ENCODE data around the gene CREB3L2.
"Not testable (repeated sequence)": the region's sequence is repeated elsewhere in the genome, so short reads cannot be mapped to it uniquely, and the experiment has no call there.

CREB3L2 gene

DNA sequence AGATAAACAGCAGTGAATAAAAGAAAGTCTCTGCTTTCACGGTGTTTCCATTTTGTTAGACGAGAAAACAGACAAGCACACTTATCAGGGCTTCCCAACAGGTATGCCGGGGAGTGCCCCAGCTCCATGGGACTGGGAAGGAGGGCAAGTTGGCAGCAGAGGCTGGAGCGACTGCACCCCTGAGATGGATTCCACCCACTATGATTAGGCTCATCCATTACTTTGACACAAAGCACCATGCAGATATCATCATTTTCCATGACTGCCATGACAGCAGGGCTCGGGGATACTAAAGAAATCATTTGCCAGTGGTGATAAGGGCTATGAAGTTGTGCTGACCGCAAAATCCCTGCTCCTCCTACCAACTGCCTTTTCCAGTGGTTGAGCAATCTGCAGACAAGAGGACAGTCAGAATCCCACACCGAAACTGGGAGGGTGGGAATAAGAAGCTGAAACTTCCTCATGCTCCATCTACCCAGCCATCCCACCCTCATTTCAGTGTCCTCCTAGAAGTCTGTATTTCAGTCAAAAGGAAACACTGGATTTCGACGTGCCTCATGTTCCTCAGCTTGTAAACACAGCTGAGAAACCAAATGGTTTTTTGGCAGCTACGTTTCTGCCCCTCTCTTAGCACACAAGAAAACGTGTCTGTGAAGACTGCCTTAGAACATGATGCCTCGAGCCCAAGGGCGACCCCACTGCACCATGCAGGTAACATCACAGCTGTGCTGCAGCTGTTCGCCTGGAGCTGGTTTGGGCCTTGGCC, 15.5 kb downstream of the CREB3L2 start:
- DNase-seq: no peak

GRCh38 chr7:137985897-137986251, 16.0 kb downstream of the CREB3L2 start:
- no peak for DNase-seq

DNA sequence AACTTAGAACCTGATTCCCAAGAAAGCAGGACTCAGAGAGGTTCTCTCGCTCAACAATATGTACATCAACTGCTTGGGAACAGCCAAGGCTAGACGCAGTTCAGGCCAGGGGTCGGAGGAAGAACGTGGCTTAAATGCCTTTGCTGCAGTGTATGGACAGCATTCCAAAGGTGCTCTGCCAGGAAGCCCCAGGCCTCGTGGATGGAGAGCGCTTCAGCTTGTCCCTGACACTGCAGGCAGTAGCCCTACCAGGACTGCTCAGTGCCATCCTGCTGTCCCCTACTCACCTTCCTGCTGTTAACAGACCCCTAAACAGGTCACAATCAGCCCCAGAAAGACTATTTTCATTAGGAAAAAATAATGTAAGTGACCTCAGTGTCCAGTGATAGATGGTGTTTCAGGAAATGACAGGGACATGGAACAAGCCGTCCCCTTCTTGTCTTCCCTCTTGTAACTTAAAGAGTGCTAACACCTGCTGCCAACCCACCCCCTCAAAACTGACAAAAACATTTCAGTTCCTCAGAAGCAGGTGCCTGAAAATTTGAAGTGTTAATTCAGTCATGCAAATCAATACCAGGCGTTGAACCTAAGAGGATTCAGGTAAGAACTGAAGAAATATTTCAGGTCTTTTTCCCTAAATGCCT, 16.5 kb downstream of the CREB3L2 start:
- no peak for DNase-seq

DNA sequence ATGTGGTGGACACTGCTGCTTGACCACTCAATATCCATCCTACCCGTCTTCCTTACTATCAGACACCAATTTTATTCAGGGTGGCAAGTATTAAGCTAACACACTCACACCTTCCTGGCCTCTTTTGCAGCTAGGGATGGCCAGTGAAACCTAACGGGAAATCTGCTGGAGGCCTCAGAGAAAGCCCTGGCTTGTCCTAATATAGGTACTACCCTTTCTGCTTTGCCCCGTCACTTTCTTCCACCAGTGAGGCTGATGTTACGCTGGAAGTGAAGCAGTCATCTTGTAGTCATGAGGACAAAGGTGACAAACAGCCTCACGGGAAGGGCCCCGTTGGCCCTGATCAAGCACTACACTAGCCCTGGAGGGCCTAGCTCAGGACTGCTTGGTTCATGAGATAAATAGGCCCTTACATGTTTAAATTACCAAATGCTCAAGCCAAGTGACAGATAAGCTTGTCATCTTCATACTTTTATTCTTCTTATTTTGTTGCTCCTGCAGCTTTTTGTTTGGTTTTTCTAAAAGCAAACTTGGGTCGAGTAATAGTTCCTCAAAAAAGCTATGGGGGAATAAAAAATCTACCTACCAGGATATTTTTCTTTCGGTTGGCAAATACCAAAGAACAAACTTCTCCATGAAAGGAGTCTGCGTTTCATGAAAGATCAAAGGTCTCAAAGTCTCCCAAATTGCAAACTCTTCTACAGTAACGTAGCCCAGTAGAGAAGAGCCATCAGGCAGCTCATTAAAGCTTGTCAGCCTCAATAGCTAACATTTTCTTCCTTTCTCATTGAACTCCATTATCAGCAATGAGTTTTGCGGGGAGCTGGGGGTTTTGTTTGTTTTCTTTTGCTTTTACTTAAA, 17.5 kb downstream of the CREB3L2 start:
- DNase-seq: no peak

GRCh38 chr7:137983323-137984008, 18.4 kb downstream of the CREB3L2 start:
- no peak for DNase-seq

- DNase-seq: not testable (repeated sequence)
Observed at GRCh38 chr7:137982394-137982793, 19.5 kb downstream of the CREB3L2 start.

- no peak for DNase-seq
Observed at GRCh38 chr7:137981668-137982067, 20.2 kb downstream of the CREB3L2 start.

GRCh38 chr7:137981175-137981574, 20.7 kb downstream of the CREB3L2 start:
- DNase-seq: no peak

DNA sequence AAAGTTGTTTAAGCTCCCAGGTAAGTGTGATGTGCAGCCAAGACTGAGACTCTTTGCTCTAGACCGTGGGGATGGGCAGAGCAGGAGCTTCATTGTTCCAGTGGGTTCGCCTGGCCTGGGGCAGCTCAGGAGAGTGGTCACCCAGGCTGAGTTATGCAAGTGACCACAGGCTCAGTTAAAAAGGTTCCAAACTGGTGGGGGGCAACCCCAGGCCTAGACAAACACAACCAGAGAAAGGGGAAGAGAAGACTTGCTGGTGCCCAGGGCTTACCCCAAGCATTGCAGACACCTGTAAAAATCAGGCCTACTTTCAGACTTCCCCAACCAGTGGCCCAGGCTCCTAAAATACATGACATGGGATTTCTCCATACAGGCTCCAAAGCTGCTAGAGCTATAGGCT, 21.6 kb downstream of the CREB3L2 start:
- DNase-seq: no peak

- no peak for DNase-seq
Observed at GRCh38 chr7:137978464-137979237, 23.2 kb downstream of the CREB3L2 start.

GRCh38 chr7:137977173-137977572, 24.7 kb downstream of the CREB3L2 start:
- no peak for DNase-seq

DNA sequence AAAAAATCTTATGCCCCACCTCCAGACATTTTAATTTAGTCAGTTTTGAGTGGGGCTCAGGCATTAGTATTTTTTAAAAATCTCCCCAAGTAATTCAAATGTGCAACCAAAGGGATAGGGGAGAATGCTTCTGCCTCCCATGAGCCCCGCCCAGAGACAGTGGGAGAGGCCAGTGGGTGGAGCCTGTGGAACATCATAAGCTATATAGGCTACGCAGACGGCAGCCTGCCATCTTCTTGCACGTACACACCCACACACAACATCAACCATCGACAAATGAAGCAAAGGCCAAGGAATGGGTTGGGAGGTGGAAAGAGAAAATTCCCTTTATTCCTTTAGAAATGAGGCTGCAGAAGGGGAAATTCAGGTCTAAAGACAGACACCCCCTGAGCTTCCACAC, 25.2 kb downstream of the CREB3L2 start:
- DNase-seq: no peak

DNA sequence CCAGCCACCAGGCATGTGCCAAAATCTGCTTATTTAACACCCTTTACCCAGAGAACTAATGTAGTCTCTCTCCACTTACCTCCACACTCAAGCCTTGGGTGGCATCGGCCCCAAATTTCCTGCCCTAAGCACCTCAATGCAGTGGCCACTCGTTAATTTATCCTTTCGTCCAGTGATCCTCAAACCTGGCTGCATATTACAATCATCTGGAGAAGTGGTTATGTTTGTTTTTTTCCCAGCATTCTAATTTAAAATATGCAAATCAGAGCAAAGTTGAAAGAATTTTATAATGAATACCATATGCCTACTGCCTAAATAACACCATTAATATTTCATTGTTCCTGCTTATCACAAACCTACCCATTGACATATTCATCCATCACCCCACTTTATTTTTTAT, 25.7 kb downstream of the CREB3L2 start:
- no peak for DNase-seq

DNA sequence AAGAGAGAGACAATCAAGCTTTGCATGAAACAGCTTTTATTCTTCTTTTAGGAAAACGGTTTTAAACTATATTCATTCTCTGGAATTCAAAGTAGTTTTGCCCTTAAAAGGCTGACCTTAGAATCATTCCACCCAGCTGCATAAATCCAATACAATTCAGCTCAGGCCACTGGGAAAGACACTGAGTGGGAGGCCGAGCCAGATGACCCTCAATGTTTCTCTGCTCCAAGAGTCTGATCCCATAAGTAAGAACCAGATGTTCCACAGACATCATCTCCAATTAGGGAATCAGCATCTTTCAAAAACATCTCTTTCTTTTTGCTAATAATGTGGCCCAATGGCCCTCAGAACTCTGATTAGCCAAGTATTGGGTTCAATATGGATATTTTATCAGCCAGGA, 26.1 kb downstream of the CREB3L2 start:
- no peak for DNase-seq

DNA sequence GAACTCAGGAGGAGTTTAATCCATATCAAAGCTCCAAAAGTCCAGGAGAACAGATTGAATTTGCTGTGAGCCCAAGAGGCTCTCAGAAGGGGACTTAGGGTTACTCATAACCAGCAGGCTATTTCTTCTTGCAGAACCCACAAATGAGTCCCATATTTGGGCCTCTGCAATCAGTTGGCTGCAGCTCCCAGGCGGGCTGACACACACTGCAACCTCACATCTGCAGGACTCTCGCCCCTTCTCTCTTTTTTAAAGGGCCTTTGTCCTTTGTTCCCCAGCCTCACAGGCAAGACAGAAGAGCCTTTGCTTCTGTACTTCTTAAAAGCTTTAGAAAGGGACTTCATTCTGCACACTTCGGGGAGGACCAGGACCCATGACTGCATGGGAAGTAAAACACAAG, 26.7 kb downstream of the CREB3L2 start:
- DNase-seq: no peak

DNA sequence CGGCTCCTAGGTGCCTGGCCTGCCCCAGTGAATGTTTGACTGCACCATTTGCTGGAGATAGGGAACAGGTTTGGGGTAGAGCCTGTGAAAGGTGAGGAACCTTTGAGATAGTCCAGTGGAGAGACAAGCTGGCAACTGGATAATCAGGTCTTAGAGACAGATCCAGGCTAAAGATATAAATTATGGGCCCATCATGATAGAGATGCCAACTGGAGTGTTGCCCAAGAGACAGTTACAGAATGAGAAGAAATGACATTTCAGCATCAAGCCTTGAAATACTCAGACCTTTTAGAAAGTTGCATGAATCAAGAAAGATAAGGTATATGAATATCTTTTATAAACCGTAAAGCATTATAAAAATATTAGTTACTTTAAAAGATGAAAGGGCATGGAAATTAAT, 27.1 kb downstream of the CREB3L2 start:
- no peak for DNase-seq

DNA sequence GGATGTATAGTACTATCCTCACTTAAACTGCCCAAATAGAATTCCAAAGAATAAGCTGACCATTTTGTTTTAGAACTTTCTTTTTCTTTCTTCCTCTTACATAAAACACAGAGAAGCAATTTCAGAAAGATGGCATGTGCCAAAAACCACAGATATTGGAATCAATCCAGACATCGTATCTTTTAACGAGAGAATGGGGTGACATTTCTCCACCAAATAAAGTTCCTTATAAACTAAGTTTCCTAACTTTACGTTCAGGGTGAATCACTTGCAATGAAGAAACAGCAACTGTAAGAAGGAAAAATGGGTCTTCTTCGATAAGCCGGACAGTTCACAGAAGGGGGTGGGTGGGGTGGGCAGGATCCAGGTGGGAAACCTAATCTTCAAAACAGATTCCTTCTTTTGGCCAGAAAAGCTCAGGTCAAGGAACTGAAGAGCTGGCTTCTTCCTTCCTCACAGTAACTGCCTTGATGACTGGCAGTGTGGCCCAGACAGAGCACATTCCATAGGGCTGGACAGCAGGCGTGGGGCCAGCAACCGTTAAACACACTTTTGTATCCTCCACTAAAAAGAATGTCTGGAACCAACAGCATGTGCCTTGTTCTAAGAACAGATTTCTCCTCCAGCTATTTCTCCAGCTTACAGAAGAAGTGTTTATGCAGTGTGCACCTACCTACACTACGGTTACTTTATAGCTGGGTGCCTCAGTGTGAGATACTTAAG, 31.5 kb downstream of the CREB3L2 start:
- no peak for DNase-seq

GRCh38 chr7:137969828-137970227, 32.1 kb downstream of the CREB3L2 start:
- no peak for DNase-seq

- DNase-seq: no peak
Observed at GRCh38 chr7:137968890-137969289, 33.0 kb downstream of the CREB3L2 start.

GRCh38 chr7:137968339-137968738, 33.5 kb downstream of the CREB3L2 start:
- DNase-seq: not testable (repeated sequence)

- no peak for DNase-seq
Observed at GRCh38 chr7:137967143-137968018, 34.5 kb downstream of the CREB3L2 start.

All from CD4-positive, alpha-beta T cell treated with Interleukin-1 beta for 1 hour (primary cell).